ENCODE measurements around the gene KDM5B.

DNA sequence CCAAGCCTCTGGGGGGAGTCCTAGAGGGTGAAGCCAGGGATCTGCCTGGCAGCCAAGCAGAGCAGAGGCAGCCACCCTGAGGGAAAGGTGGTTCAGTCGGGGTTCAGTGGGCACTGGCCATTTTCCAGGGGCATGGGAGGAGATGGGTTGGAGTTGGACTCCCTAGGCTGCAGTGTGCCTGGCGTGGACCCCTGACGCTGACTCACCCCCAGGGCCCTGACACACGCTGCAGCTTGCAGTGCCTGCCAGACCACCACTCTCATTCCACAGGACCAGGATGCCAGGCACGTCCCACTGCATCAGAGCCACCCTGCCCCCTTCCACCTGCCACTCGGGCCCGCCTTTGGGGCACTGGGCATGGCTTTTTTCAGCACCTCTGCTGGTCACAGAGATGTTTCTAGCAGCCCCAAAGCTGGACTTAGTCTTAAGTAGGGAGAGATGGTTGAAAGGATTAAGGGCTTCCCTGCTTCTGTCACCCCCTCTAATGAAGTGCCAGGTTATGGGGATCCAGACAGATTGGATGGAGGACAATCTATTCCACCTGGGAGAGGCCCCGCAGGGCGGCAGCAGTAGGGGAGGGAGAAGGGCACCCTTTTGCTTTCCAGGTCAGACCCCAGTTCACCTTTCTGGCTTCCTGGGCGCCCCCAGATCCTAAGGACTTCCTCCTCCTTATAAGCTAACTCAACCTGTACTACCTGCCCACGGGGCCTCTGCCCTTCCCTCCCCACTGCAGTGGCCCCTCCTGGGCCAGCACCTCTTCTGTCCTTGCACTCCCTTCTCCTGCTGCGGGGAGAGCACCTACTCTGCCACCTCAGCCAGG is 99.6 kb downstream of the KDM5B start:
- no peak for TF ChIP-seq CSRNP3 (CRISPR knock-in tag; IDR thresholded peaks at IDR 0.05)
- no peak for TF ChIP-seq TOX (CRISPR knock-in tag; IDR thresholded peaks at IDR 0.05; ENCODE audit: borderline replicate concordance)
- TF ChIP-seq ZNF8 (CRISPR knock-in tag; IDR thresholded peaks at IDR 0.05) = no peak

Data from SK-N-SH treated with all-trans-retinoic acid at 6 μM for 48 hours (cell line).